22Rv1 (cell line): Measurements from ENCODE around the gene TIMM50.

ENCODE experiments used
- H3K27ac ChIP-seq: fragments of 450-650 bp; 2 replicates; pipeline ENCODE4 v1.5.1; 2017
- CTCF ChIP-seq: fragments of 450-650 bp; IDR thresholded peaks from 2 replicates; pipeline ENCODE4 v1.5.1; 2017; ENCODE audit warnings: mild to moderate bottlenecking
- ZFX ChIP-seq: fragments of 450-650 bp; IDR thresholded peaks from 2 replicates; pipeline ENCODE4 v1.6.1; 2017; ENCODE audit warnings: antibody characterized with exemption, borderline replicate concordance

The TIMM50 gene

GRCh38 chr19:39506598-39506943 is 25.9 kb downstream of the TIMM50 start:
- H3K27ac ChIP-seq, result no peak overlapping the region
- no peak for TF ChIP-seq ZFX
- TF ChIP-seq CTCF, result no peak

DNA sequence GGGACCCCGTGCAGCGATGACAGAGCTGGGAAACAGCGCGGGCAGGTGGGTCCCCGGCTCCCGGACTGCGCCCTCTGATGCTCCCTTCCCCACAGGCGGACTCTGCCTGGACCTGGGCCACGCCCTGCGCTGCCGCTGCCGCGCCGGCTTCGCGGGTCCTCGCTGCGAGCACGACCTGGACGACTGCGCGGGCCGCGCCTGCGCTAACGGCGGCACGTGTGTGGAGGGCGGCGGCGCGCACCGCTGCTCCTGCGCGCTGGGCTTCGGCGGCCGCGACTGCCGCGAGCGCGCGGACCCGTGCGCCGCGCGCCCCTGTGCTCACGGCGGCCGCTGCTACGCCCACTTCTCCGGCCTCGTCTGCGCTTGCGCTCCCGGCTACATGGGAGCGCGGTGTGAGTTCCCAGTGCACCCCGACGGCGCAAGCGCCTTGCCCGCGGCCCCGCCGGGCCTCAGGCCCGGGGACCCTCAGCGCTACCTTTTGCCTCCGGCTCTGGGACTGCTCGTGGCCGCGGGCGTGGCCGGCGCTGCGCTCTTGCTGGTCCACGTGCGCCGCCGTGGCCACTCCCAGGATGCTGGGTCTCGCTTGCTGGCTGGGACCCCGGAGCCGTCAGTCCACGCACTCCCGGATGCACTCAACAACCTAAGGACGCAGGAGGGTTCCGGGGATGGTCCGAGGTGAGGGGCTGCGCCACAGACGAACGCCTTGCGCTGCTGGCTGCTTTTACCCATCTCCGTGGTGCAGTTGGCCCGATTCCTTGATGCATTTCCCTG is 26.5 kb downstream of the TIMM50 start:
- TF ChIP-seq ZFX (no peak), CTCF (peak; percentile 4; the same call in 1 of the 2 replicates)
- no peak overlapping the region for H3K27ac ChIP-seq

- TF ChIP-seq ZFX (no peak), CTCF (no peak)
- H3K27ac ChIP-seq, result no peak overlapping the region
Measured at GRCh38 chr19:39507715-39508364, 27.2 kb downstream of the TIMM50 start.

GRCh38 chr19:39508629-39509028 is 28.0 kb downstream of the TIMM50 start:
- no peak overlapping the region for H3K27ac ChIP-seq
- TF ChIP-seq ZFX (no peak), CTCF (no peak)

GRCh38 chr19:39509233-39509632 is 28.6 kb downstream of the TIMM50 start:
- H3K27ac ChIP-seq, result no peak overlapping the region
- TF ChIP-seq CTCF (no peak), ZFX (no peak)

DNA sequence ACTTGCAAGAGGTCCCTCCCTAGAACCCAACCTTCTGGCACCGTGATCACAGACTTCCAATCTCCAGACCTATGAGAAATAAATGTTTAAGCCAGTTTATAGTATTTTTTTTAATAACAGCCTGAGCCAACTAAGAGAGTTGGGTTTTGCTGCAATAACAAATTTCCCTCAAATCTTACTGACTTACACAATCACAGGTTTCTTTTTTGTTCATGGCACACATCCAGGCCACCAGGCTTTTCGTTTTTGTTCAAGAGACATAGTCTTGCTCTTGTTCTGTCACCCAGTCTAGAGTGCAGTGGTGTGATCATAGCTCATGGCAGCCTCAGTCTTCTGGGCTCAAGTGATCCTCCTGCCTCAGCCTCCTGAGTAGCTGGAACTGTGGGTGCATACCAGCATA is 32.4 kb downstream of the TIMM50 start:
- TF ChIP-seq ZFX (no peak), CTCF (no peak)
- H3K27ac ChIP-seq, result no peak overlapping the region

DNA sequence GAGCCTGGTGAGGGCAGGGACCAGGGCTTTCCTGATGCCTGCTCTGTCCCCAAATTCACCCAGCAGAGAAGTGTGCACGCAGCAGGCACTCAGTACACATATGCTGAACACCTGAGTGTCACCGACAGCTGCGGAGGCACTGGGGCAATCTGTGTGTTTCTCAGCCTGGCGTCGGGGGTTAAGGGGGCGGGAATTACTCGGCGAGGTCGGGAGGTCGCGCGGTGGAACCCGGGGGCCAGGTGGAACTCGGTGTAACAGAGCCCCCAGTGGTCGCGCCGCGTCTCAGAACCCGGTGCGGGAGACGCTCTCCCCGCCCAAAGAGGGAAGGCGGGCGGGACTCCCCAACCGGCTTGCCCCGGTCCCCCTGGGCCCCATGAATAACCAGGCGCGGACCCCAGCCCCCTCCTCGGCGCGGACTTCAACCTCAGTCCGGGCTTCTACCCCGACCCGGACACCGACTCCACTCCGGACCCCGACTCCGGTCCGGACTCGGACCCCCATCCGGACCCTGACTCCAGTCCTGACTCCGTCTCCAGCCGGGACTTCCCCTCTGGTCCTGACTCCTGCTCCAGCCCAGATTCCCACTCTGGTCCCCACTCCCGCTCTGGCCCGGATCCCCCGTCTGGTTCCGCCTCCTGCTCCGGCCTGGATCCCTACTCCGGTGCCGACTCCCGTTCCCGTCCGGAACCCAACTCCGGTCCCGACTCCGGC is 34.4 kb downstream of the TIMM50 start, which contains the start of gene SELENOV:
Gene SELENOV (plus strand): TSS at position 300 of the 711 bp plus-strand sequence. CDS start 74 bp downstream, at position 374.
- 0 out of 2 replicates have a peak, but pooled peaks have one; percentile 7 for TF ChIP-seq CTCF
- no peak for TF ChIP-seq ZFX
- H3K27ac ChIP-seq, result no peak within 1 kb of the TSS
